Left hindlimb (tissue), 1 donor: ENCODE measurements around the gene PSMA5.
A peak's percentile ranks its signal among the peaks of the same experiment; 100 is the strongest.
"Not testable (repeated sequence)": the region's sequence is repeated elsewhere in the genome, so short reads cannot be mapped to it uniquely, and the experiment has no call there.

Source experiments
- DNase-seq: peaks from one replicate; pipeline ENCODE4 v3.0.0-alpha.2; 2018

PSMA5 gene

GRCh38 chr1:109426281-109427170 is at the start of gene PSMA5:
Gene PSMA5 (minus strand): TSS chr1:109426448. CDS start chr1:109426330, 118 bp downstream.
- peak; percentile 97 for DNase-seq

- DNase-seq = no peak
Measured at GRCh38 chr1:109475261-109475660, 49.0 kb upstream of the PSMA5 start.

- DNase-seq = no peak
Measured at GRCh38 chr1:109474697-109475096, 48.4 kb upstream of the PSMA5 start.

- not testable (repeated sequence) for DNase-seq
Measured at GRCh38 chr1:109473284-109474057, 47.2 kb upstream of the PSMA5 start.

- no peak for DNase-seq
Measured at GRCh38 chr1:109472779-109473178, 46.5 kb upstream of the PSMA5 start.

- DNase-seq = no peak
Measured at GRCh38 chr1:109470245-109470644, 44.0 kb upstream of the PSMA5 start.

GRCh38 chr1:109468903-109469302 is 42.7 kb upstream of the PSMA5 start:
- DNase-seq = no peak

- no peak for DNase-seq
Measured at GRCh38 chr1:109468061-109468460, 41.8 kb upstream of the PSMA5 start.

GRCh38 chr1:109467301-109467777 is 41.1 kb upstream of the PSMA5 start:
- DNase-seq = no peak

- peak; percentile 67 for DNase-seq
Measured at GRCh38 chr1:109466452-109467300, 40.4 kb upstream of the PSMA5 start, which contains the start of gene SYPL2. Gene SYPL2 (plus strand): TSS chr1:109466546. CDS start chr1:109466844, 298 bp downstream.

GRCh38 chr1:109466125-109466451 is 39.8 kb upstream of the PSMA5 start:
- no peak for DNase-seq

GRCh38 chr1:109457819-109458218 is 31.6 kb upstream of the PSMA5 start:
- no peak for DNase-seq

- DNase-seq = no peak
Measured at GRCh38 chr1:109454497-109455133, 28.4 kb upstream of the PSMA5 start.

GRCh38 chr1:109447524-109447923 is 21.3 kb upstream of the PSMA5 start:
- DNase-seq = no peak

GRCh38 chr1:109445949-109446695 is 19.9 kb upstream of the PSMA5 start:
- DNase-seq = not testable (repeated sequence)

- no peak for DNase-seq
Measured at GRCh38 chr1:109444346-109444745, 18.1 kb upstream of the PSMA5 start.

- DNase-seq = no peak
Measured at GRCh38 chr1:109443476-109443875, 17.2 kb upstream of the PSMA5 start.

- no peak for DNase-seq
Measured at GRCh38 chr1:109441069-109441468, 14.8 kb upstream of the PSMA5 start.

- DNase-seq = no peak
Measured at GRCh38 chr1:109438798-109439297, 12.6 kb upstream of the PSMA5 start.

GRCh38 chr1:109434484-109434883 is 8.2 kb upstream of the PSMA5 start:
- DNase-seq = no peak

- DNase-seq = no peak
Measured at GRCh38 chr1:109433322-109433721, 7.1 kb upstream of the PSMA5 start.
